HG03159 (cell line): ENCODE results near the gene TTC7B.
"Not testable (repeated sequence)": the region's sequence is repeated elsewhere in the genome, so short reads cannot be mapped to it uniquely, and the experiment has no call there.

ENCODE experiments used
- ATAC-seq: cut with Tn5 transposase; IDR thresholded peaks from one replicate; pipeline ENCODE4 v1.9.1; 2021; ENCODE audit warnings: mild to moderate bottlenecking, moderate library complexity; ENCODE audit not compliant: unreplicated experiment

The TTC7B gene

GRCh38 chr14:90536511-90537191, 279.6 kb downstream of the TTC7B start:
- ATAC-seq = no peak

- no peak for ATAC-seq
Measured at GRCh38 chr14:90536092-90536491, 280.1 kb downstream of the TTC7B start.

GRCh38 chr14:90535556-90536090, 280.6 kb downstream of the TTC7B start:
- ATAC-seq = no peak

- ATAC-seq = no peak
Measured at GRCh38 chr14:90534838-90535555, 281.2 kb downstream of the TTC7B start.

GRCh38 chr14:90534091-90534837, 282.0 kb downstream of the TTC7B start:
- no peak for ATAC-seq

GRCh38 chr14:90533591-90534021, 282.6 kb downstream of the TTC7B start:
- ATAC-seq = no peak

- no peak for ATAC-seq
Measured at GRCh38 chr14:90532826-90533525, 283.3 kb downstream of the TTC7B start.

GRCh38 chr14:90531497-90531896, 284.7 kb downstream of the TTC7B start:
- ATAC-seq = no peak

GRCh38 chr14:90530523-90530922, 285.7 kb downstream of the TTC7B start:
- ATAC-seq = no peak

- ATAC-seq = no peak
Measured at GRCh38 chr14:90527978-90528377, 288.3 kb downstream of the TTC7B start.

- not testable (repeated sequence) for ATAC-seq
Measured at GRCh38 chr14:90526536-90526935, 289.7 kb downstream of the TTC7B start.

GRCh38 chr14:90525353-90526028, 290.7 kb downstream of the TTC7B start:
- not testable (repeated sequence) for ATAC-seq

GRCh38 chr14:90523961-90524875, 292.0 kb downstream of the TTC7B start:
- no peak for ATAC-seq

- ATAC-seq = no peak
Measured at GRCh38 chr14:90523544-90523943, 292.7 kb downstream of the TTC7B start.

GRCh38 chr14:90522571-90523191, 293.5 kb downstream of the TTC7B start:
- ATAC-seq = no peak

- no peak for ATAC-seq
Measured at GRCh38 chr14:90521930-90522483, 294.2 kb downstream of the TTC7B start.

- ATAC-seq = no peak
Measured at GRCh38 chr14:90521084-90521929, 294.9 kb downstream of the TTC7B start.

- no peak for ATAC-seq
Measured at GRCh38 chr14:90520326-90520725, 295.9 kb downstream of the TTC7B start.
